HG03064 (cell line): ENCODE data around the gene CPED1.
"Not testable (repeated sequence)": the region's sequence is repeated elsewhere in the genome, so short reads cannot be mapped to it uniquely, and the experiment has no call there.

Experiments
- ATAC-seq: cut with Tn5 transposase; IDR thresholded peaks from one replicate; pipeline ENCODE4 v1.9.1; 2021; ENCODE audit warnings: low read depth; ENCODE audit not compliant: unreplicated experiment

CPED1 gene

GRCh38 chr7:120979765-120980499, 8.6 kb upstream of the CPED1 start:
- ATAC-seq = no peak

GRCh38 chr7:120981117-120981516, 7.4 kb upstream of the CPED1 start:
- ATAC-seq = no peak

GRCh38 chr7:120981888-120982615, 6.5 kb upstream of the CPED1 start:
- ATAC-seq = no peak

GRCh38 chr7:120983592-120983991, 4.9 kb upstream of the CPED1 start:
- ATAC-seq = not testable (repeated sequence)

GRCh38 chr7:120984406-120984805, 4.1 kb upstream of the CPED1 start:
- no peak for ATAC-seq

GRCh38 chr7:120985130-120985758, 3.3 kb upstream of the CPED1 start:
- ATAC-seq = no peak

- ATAC-seq = no peak
Observed at GRCh38 chr7:120985839-120986238, 2.7 kb upstream of the CPED1 start.

- no peak for ATAC-seq
Observed at GRCh38 chr7:120986650-120987049, 1.9 kb upstream of the CPED1 start.

GRCh38 chr7:120987280-120987679, 1.2 kb upstream of the CPED1 start:
- ATAC-seq = no peak

GRCh38 chr7:120987683-120988590, 574 bp upstream of the CPED1 start:
- ATAC-seq = peak; percentile 97

GRCh38 chr7:120989257-120990220, 1.0 kb downstream of the CPED1 start:
- no peak for ATAC-seq

- no peak for ATAC-seq
Observed at GRCh38 chr7:120990468-120991118, 2.1 kb downstream of the CPED1 start.

- ATAC-seq = no peak
Observed at GRCh38 chr7:120991161-120991560, 2.6 kb downstream of the CPED1 start.

- no peak for ATAC-seq
Observed at GRCh38 chr7:120991581-120991980, 3.1 kb downstream of the CPED1 start.

GRCh38 chr7:120992272-120992964, 3.9 kb downstream of the CPED1 start:
- ATAC-seq = no peak

- ATAC-seq = no peak
Observed at GRCh38 chr7:120992965-120993494, 4.5 kb downstream of the CPED1 start.

GRCh38 chr7:120993553-120994191, 5.2 kb downstream of the CPED1 start:
- no peak for ATAC-seq
